NCI-H1417 (cell line): ENCODE results near the gene CAPS.
"Not testable (repeated sequence)": the region's sequence is repeated elsewhere in the genome, so short reads cannot be mapped to it uniquely, and the experiment has no call there.

ENCODE experiments used
- DNase-seq, 3 experiments: peaks; one replicate each; lab custom pipeline; 2025; lab: John Stamatoyannopoulos, UW

CAPS gene

DNA sequence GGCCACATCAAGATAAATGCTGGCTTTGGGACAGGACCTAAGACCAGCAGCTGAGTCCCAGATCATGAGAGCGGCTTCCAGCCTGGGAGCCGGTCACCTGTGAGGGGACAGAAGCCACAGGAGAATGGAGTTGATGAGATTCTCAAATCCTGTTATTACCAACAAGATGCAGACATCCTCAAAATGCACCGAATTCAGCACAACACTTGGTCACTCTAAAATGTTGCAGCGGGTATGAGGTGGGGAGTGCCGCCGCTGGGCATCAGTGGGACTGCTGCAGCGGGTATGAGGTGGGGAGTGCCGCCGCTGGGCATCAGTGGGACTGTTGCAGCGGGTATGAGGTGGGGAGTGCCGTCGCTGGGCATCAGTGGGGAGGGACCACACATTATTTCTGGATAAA lies 42.7 kb downstream of the CAPS start:
- no peak for DNase-seq

DNA sequence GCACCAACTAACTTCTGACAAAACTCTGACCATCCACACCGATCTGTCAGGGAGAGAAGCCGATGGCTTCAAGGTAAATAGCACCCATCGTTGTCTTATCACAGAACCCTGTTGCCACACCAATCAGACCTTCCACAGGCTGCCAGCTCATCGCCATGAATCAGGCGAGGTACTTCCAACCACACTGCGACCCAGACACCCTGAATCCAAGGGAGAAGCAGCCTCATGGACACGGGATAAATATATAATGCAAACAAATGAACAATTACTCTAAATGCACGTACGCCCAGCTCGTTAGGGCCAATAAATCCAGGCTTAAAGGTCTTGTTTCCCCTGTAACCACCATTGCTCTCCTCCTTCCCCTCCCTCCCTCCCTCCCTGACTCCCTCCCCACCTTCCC lies 43.1 kb downstream of the CAPS start:
- DNase-seq: peak in 2 of 3 experiments; percentile 80 to 91

DNA sequence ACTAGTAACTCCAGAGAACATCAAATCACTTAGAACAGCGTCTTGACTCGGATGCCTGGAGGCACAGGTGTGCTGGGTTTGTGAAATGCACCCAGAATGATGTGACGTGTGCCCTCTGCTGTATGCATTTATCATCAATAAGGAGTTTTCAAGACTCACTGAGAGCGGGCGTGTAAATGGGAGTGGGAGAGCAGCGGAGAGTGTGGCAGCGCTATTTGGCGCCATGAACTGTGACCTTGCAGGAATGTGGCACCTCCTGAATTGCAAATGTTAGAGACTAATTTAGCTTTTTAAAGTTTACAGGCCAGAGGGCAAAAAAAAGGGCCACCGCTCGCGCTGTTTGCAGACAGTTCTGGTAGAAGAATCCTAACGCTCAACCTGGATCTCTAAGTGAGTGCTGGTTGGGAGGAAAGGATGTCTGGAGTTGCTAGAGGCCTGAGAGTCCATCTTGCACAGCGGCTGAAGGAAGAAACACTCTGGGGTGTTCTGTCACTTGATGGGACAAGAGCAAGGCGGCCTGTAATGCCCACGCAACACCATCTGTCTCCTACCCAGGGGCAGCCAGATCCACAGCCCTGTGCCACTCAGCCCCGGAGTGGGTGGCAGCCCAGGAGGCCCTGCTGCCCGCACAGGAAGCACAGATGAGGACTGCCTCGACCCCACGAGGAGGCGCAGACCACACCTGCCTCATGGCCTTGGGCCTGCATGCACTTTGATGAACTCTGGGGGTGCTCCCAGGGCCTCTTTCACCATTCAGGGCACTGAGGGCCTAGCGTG lies 44.2 kb downstream of the CAPS start:
- peak in 1 of 3 experiments; percentile 50 for DNase-seq

DNA sequence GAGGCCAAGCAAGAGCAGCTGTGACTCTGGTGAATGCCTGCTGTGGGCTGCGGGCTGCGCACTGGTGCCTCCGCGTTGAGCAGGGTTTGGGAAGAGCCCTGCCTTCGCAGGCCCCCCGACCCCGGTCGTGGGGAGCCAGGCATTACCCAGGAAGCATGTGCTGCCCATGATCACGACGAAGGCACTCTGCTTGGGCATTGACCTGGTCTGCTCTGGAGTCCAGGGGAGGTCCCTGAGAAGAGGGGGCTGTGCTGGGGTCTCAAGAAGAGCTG lies 44.7 kb downstream of the CAPS start:
- DNase-seq: no peak

DNA sequence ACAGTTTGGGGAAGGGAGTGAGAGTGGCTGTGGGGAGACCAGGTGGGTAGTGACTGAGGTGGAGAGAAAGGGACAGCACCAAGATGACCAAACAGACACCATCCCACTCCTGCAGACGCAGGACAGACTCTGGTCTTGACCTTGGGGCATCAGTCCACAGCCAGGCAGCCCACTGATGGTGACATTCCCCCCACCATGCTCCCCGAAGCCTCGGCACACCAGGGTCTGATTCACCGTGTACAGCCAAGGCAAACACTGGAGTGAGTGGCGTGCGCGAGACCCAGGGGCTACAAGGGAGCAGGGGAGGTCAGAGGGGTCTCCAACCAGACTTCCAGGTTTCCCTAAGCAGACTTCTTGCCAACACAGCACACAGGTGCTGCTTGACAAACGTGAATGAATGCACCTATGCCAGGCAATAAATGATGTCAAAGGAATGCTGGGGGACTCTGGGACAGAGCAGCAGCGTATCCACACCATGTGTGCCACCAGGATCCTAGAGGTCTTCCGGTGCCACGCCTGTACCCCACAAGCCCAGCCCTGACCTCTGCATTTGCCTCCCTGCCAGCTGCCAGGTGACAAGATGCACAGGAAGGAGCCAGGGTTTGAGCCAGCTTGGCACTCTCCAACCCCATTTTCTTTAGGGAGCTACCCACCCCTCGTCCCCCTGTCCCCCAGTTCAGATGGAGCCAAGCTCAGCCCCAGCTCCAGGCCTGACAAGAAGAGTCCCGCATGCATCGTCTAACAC lies 45.4 kb downstream of the CAPS start:
- DNase-seq: no peak

DNA sequence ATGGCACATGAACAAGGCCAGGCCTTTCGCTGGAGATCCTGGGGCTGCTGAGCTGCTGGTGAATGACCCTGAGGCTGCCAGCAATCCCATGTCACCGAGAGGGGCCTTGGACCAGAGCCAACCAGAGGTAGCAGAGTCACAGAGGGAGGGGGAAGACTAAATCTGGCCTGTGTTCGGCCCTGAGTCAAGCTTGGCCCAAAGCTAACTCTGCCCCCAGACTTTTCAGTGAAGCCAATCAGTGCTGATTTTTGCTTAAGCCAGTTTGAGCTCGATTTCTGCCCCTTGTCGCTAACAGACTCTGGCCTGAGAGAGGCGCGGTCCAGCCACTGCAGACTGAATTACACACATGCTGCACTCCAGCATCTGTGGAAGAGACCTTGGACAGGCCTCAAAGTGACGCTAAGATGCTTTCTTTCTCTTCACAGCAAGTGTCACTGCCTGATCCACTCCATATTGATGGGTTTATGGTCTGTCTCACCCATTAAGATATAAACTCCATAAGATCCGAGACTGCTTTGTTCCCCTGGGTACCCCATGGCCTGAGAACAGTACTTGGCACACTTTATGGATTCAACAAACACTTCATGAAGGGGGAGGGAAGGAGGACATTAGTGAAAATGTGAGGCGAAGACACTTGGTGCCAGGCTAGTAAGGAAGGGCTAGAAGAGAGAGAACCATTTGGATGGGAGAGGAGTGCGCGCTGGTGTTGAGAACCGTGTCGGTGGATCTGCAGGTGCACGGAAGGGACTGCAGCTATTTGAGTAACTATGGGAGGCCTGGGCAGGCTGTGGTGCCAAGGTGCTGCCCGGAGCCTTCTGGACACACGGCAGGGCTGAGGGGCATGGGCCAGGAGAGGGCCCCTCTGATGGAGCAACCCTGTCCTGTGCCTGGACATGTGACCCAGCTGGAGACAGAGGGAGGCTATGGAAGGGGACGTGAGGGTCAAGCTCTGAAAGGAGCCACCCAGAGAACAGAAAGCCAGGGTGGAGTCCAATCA lies 46.2 kb downstream of the CAPS start:
- DNase-seq: peak; percentile 57 to 80 (median 62)

DNA sequence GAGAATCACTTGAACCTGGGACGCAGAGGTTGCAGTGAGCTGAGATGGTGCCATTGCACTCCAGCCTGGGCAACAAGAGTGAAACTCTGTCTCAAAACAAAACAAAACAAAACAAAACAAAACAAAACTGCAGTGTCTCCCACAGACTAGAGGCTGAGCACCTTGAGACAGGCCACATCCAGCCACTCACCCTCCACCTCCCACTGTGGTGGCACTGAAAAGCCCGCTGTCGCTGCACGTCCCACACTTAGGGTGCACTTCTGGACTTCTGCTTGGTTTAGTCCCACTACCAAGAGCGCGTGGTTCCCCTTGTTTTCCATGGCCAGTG lies 47.6 kb downstream of the CAPS start:
- not testable (repeated sequence) for DNase-seq

DNA sequence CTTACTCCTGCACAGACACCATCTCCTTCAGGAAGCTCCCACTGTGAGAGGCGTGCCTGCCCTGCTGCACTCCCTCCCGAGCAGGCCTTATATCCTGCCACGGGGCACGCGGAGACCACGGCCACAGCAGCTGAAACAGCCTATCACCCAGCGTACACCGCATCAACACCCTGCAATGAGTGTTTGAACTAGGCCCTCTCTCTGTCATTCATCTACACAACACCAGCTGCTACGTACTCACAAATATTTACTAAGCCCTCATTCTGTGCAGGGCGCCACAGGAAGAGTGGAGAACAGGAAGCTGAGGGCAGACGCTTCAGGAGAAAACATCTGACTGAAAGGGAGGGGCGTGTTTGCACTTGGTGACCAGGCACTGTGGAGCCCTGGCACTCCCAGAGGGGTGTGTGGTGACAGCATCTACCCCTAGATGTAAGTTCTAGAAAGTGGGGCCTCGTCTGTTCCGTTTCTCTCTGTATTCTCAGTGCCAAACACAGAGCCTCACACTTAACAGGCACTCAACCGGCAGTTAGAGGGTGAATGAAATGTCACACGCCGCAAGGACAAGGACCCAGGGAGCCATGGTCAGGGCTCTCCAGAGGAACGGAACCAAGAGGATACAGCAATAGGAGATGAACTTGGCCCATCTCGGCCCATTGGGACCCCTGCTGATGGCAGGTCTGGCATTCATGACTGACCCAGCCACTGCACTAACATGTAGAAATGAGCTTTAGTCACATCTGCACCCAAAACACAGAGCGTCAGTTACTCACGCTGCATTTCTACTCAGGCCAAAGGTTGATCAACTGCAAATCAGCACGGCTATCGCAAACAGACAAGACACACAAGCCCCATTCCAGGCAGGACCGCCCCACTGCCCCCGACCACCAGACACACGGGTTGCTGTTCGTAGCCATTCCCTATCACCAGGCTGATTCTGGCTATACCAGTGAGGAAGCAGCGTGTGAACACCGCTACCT lies 48.2 kb downstream of the CAPS start:
- peak; percentile 77 to 100 (median 96) for DNase-seq

DNA sequence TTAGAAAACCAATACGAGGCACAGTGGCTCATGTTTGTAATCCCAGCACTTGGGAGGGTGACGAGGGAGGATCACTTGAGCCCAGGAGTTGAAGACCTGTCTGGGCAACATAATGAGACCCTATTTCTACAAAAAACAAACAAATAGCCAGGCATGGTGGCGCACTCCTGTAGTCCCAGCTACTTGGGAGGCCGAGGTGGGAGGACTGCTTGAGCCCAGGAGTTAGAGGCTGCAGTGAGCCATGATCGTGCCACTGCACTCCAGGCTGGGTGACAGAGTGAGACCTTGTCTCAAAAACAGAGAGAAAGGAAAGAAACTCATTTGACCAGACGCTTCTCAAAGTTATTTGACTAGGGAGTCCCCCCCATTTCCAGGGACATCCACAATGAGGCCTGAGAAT lies 49.2 kb downstream of the CAPS start:
- not testable (repeated sequence) for DNase-seq

DNA sequence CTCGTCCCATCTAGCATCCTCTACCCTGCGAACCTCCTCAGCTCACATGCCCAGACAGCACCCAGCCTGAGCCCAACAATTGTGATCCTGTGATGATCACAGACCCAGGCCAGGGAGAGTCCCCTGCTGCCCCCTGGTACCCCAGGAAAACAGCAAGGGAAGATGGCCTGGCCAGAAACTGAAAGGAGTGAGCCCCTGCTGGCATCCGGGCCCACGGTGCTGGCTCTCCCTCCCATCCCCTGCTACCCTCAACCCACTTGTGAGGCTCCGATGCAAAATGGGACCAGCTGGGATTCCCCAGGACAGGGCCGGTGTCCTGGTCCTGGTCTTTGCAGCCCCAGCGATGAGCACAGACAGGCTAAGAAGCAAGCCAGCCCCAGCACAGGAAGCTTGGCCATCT lies 49.8 kb downstream of the CAPS start:
- DNase-seq: no peak

DNA sequence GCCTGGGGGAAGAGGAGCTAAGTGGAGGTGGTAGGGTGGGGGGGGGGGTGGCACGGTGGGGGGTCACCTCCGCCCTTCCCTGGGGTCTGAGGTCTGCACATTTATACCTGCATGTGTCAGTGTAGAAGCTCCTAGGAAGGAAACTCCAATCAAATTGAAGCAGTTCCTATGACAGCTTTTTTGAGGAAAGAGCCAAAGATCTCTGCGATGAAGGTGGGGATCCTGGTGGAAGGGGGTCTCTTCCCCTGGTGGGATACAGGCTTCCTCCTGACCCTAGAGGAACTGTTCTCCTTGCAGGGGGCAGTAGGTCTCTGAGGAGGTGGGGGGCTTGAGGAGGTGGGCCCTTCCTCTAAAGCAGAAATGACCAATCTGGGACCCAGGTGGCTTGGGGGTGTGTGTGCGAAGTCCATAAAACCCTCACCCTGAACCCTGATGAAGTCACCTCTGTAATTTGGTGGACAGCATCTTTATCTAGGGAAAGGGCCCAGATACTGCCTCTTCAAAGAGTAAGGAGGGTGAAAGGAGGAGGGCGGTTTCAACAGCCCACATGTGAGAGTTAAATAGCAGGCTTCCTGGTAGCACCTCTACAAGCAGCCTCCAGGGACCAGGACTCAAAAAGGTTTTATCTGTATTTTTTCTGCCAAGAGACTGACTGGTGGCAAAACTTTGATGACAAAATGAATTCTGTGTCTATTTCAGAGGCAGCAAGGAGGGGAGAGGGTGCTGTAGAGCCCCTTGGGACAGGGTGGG lies 50.9 kb downstream of the CAPS start:
- no peak for DNase-seq
